ENCODE results near the gene UQCRC1.

Gene UQCRC1

DNA sequence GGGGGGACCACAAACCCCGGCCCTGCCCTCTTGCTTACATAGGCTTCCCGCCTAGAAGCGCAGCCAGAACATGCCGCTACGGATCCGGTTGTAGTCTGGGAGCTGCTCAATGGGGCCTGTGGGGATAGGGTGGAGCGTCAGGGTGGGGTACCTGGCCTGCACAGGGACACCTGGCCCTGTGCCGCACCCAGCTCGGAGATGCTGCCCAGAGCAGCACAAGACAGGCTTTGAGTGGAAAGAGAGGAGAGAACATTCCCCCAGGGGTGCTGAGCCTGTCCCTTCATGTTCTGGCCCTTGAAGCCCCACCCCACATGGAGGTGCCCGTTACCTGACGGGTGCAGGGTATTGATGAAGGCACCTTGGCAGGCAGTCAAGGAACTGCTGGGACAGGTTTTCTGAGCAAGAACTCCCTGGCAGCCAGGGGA, 10.4 kb downstream of the UQCRC1 start:
- no peak for DNase-seq (ENCODE audit: low read depth in 2 of 2, low spot score in 1 of 2)

GRCh38 chr3:48598323-48599076, 10.9 kb downstream of the UQCRC1 start:
- DNase-seq (ENCODE audit: low read depth in 2 of 2, low spot score in 1 of 2), result no peak

DNA sequence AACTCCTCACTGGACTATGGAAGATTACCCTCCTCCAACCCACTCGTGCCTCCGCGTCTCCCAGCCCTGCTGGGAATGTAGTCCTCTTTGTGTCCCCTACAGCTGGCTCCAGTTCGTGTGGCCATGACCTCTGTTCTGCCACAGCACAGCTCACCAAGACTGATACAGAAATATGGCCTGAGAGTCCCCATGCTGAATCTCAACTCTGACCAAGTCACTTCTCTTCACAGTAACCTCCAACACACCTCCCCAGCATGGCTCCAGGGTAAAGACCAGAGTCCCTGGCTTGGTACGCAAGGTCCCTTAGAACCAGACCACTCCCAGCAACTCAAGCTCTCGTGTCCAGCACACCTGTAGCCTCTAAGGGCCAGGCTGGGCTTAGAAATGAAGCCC, 12.0 kb downstream of the UQCRC1 start:
- DNase-seq (ENCODE audit: low read depth in 2 of 2, low spot score in 1 of 2), result no peak

DNA sequence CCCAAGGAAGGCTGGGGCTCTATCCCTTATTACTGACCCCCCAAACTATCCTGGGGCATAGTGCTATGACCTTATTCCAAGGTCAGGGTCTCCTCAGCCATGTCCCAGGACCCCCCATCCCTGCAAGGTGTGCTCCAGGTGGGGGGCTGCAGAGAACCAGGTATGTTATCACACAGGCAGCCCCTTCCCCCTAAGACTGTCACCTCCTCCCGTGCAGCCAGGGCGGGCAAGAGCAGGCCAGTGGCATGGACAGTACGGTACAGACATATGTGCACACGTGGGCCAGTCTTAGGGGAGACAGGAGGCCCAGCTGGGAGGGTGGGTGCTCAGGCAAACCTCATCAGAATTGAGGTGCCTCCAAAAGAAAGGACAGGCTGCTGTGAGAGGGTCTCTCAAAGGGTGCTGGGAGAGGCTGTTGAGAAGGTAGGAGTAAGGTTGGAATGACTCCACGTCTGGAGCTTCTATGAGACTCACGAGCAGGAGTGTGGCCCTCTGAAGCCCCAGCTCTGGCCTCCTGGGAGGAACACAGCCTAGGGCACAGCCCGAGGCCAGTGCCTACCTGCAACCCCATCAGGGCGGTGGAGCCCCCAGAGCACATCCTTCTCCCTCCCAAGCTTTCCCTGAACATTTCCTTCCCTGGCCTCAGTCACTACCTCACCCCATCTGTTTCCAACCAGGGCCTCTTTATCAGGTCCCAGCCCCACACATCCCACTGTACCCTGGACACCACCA, 12.6 kb downstream of the UQCRC1 start:
- DNase-seq (ENCODE audit: low read depth in 2 of 2, low spot score in 1 of 2), result no peak

DNA sequence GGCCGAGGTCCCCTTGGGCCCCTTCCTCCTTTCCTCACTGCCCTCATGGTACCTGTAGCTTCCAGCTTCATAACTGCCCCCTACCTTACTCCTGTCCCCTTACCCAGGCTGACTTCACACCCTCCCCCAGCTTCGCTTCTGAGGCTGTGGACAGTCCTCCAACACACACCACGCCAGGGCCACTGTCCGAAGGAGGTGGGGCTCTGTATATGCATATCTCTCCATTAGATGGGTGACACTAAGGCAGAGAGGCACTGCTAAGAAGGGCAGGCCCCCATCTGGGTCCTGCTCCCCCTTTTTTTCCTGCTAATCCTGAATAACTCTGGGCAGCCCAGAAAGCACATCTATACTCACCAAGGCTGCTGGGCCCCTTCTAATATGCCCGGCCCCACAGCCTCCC, 13.3 kb downstream of the UQCRC1 start:
- no peak for DNase-seq (ENCODE audit: low read depth in 2 of 2, low spot score in 1 of 2)

GRCh38 chr3:48595526-48596121, 13.8 kb downstream of the UQCRC1 start:
- no peak for DNase-seq (ENCODE audit: low read depth in 2 of 2, low spot score in 1 of 2)

- DNase-seq (ENCODE audit: low read depth in 2 of 2, low spot score in 1 of 2), result no peak
Measured at GRCh38 chr3:48595075-48595525, 14.3 kb downstream of the UQCRC1 start, which contains the start of gene COL7A1. Gene COL7A1, minus strand, starts transcription at chr3:48595329. Its CDS starts 170 bp downstream, at chr3:48595159.

DNA sequence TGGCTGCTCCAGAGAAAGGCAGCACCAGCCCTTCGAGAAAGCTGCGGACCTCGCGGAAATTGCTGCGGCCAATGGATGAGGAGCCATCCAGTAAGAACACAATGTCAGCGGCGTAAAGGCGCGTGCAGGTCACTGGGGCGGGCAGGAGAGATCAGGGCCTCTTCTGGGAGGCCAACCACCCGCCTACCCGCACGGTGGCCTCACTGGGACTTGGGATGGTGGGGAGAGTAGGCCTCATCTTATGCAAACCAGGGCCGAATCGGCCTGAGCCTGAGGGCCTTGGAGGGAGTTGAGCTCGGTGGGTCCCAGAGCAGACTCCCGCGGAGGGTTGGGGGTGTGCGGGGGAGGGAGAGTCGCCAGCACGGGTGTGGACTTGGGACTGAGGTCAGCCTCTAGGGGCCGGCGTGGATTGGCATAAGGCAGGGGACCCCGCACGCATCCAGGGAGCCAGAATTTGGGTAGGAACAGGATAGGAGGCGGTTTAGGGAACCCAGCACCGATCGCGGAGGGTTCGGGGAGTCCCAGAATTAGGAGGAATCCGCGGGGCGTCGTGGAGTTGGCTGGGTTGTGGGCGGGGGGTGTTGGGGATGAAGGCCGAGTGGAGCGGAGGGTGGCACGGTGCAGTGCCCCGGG, 14.9 kb downstream of the UQCRC1 start:
- DNase-seq (ENCODE audit: low read depth in 2 of 2, low spot score in 1 of 2), result no peak

DNA sequence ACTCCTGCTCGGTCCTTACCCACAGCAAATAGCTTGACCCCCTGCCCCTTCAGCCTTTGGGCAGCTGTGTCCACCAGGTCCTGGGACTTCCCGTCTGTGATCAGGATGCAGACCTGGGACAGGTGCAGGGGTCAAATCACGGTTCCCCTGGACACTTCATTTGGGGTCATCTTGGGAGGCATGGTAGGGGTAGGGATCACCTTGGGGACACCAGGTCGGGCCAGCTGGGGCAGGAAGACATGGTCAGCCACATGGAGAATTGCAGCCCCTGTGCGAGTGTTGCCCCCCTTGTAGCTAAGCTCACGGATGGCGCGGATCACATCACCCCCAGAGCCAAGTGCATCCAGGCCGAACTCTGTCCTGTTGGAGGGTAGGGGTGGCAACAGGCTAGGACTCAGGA, 16.1 kb downstream of the UQCRC1 start:
- DNase-seq (ENCODE audit: low read depth in 2 of 2, low spot score in 1 of 2), result no peak

- DNase-seq (ENCODE audit: low read depth in 2 of 2, low spot score in 1 of 2), result no peak
Measured at GRCh38 chr3:48592519-48593087, 16.8 kb downstream of the UQCRC1 start.

DNA sequence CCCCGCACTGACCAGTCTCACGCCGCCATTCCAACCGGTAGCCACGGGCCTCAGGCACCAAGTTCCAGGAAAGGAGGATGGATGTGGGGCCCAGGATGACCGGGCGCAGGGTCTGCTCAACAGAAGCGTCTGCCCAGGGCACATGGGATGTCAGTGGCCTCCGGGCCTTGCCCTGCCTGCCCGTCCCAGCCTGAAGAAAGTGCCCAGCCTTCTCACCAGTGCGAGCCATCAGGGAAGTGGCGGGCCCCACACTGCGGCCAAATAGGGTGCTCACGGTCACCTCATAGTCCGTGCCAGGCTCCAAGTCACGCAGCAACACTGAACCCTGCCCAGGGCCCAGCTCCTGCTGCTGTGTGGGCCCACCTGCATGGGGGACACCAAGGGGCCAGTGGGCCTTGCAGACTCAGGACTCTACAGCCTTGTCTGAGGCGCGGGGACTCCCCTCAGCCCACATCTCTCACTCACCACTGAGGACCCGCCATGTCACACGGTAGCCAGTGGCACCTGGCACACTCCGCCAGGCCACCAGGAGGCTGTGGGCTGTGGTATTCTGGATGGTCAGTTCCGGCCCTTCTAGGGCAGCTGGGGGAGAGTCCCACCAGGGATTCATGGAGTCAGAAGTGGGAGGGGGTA, 17.4 kb downstream of the UQCRC1 start:
- no peak for DNase-seq (ENCODE audit: low read depth in 2 of 2, low spot score in 1 of 2)

DNA sequence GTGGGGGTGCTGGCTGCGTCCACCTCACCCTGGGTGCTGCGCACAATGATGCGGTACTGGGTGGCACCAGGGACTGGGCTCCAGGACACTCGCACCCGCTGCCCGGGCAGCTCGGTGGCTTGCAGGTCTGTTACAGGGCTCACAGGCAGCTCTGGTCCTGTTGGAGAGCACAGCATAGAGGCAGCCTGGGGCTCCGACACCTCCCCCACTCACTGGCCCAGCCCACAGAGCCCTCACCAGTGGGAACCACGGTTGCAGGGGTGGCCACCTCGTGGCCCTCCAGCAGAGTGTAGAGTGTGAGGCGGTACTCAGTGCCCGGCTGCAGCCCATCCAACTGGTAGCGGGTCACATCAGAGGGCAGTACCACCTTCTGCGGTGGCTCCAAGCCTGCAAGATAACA, 18.0 kb downstream of the UQCRC1 start:
- no peak for DNase-seq (ENCODE audit: low read depth in 2 of 2, low spot score in 1 of 2)

DNA sequence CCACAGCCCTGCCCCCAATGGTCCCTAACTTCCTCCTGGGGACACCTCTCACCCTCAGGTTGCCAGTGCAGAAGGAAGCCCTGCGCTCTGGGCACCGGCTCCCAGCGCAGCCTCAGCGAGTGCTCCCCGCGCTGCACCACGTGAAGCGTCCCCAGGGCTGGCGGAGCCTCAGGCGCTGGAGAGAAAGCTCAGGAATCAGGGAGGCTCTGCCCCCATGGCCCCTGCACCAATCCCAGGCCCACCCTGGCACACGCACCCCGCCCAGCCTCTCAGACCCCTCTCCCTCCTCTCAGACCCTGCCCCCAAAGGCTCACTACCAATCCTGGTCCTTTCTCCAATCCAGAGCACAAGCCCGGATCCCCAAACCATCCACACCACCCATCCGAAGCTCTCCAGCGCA, 21.2 kb downstream of the UQCRC1 start:
- no peak for DNase-seq (ENCODE audit: low read depth in 2 of 2, low spot score in 1 of 2)

GRCh38 chr3:48587686-48588085, 21.8 kb downstream of the UQCRC1 start:
- no peak for DNase-seq (ENCODE audit: low read depth in 2 of 2, low spot score in 1 of 2)

DNA sequence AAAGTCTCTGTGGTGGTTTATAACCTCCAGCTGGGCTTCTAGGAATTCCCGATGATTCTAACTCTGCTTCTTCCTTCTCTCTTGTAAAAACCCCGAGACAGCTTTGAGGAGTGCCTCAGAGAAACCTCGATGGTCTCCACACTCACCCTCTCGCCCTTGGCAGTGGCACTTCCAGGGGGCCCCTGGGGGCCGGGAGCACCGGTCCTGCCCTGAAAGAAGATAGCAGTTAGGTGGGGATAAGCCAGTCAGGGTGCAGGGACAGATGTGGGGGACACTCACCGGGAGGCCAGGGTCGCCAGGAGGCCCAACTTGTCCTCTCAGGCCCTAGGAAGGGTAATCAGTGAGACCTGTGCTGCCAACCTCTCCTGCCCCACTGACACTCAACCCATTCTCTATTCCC, 24.0 kb downstream of the UQCRC1 start:
- DNase-seq (ENCODE audit: low read depth in 2 of 2, low spot score in 1 of 2), result no peak

- DNase-seq (ENCODE audit: low read depth in 2 of 2, low spot score in 1 of 2), result no peak
Measured at GRCh38 chr3:48584836-48585235, 24.6 kb downstream of the UQCRC1 start.

- no peak for DNase-seq (ENCODE audit: low read depth in 2 of 2, low spot score in 1 of 2)
Measured at GRCh38 chr3:48581621-48582481, 27.6 kb downstream of the UQCRC1 start.

DNA sequence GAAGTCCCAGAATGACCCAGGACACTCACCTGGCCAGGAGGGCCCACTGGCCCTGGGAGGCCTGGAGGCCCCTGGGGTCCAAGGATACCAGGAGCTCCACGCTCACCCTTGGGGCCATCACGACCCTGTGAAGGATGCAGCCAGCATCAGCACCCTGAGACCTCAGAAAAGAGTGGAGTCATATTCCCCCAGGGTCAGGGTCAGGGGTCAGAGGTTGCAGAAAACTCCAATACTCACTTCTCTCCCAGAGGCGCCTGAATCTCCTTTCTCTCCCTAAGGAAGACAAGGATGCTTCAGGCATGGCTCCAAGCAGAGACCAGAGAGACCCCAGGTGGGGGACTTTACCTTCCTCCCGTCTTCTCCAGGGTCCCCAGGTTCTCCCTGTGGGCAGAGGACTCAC, 32.8 kb downstream of the UQCRC1 start:
- DNase-seq (ENCODE audit: low read depth in 2 of 2, low spot score in 1 of 2), result no peak

DNA sequence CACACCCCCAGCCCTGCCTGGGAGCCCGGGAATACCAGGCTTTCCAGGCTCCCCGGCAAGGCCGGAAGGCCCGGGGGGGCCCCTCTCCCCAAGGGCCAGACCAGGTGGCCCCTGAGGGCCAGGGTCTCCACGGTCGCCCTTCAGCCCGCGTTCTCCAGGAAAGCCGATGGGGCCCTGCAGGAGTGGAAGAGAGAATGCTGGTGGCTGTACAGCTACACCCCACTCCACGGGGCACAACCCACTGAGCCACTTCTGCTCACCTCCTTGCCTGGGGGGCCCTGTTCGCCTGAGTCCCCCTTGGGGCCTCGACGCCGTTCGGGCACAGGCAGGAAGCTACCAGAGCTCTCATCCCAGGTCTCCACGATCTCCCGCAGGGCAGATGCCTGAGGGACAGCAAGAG, 34.1 kb downstream of the UQCRC1 start:
- no peak for DNase-seq (ENCODE audit: low read depth in 2 of 2, low spot score in 1 of 2)
